Pons (tissue), 1 donor: ENCODE results near the gene LRRC59.
"Not testable (repeated sequence)": the region's sequence is repeated elsewhere in the genome, so short reads cannot be mapped to it uniquely, and the experiment has no call there.

Source experiments
- DNase-seq: peaks from one replicate; pipeline ENCODE4 v3.0.0-alpha.2; 2016; ENCODE audit warnings: low spot score

Gene LRRC59

DNA sequence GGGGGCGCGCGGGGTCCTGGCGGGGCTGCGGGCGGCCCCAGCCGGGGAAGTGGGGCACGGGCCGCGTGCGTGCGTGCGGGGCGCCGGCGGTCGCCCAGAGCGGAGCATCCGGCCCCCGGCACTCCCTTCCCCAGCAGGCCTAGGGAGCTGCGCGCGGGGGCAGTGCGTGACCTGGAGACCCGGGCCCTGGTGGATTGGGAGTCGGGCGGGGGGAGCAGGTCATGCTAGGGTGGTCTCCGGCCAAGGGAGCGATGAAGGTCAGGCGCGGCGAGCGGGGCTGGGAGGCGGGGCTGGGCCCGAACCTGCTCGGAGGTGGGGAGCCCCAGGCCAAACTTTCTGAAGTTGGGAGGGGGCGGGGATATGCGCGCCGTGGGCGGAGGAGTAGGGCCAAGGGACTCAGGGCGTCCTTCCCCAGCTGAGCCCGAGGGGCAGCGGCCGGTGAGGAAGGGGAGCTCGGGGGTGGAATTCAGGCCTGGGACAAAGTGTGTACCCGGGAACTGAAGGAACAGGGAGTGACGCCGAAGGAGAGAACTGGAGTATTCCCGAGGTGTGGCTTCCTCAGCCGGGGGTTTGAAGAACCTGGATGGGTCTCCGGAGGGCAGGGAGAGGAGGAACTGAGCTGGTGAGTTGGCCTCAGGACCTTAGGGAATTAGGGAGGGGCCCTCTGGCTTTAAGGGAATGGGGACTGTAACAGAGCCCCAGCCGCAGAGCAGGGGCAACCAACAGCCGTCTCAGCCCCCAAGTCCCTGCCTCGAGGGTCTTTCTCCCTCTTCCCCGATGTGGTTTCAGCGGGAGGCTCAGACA, 50.8 kb downstream of the LRRC59 start:
- no peak for DNase-seq

DNA sequence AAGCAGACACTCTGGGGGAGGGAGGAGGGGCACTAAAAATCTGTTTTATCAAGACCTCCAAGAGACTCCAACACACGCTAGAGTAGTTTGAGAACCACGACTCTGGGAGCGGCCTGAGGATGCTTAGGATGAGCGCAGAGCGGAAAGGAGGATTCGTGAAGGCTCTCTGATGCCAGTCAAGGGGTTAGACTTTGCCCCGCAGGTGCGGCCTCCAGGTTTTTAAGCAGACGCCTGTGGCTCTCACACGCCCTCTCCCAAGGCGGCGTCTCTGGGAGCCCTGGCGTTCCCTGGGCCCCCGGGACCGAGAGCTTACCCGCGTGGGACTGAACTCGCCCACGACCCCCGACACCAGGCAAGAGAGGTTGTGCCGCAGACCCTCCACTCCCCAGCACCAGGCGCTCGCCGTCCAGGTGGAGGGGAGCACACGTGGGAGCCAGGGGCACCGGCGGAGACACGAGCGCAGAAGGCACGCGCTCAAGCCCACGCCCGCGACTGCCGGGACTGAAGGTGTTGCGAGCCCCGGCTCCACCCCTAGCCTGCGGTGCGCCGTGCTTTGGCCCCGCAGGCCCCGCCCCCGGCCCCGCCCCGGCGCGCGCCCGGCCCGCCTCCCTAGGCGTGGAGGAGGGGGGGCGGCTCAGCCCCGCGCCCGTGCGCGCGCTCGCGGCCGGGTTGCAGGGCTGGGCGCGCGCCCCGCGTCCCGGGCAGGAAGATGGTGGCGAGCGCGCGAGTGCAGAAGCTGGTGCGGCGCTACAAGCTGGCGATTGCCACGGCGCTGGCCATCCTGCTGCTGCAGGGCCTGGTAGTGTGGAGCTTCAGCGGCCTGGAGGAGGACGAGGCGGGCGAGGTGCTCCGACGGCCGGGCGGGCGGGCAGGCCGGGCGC, 51.7 kb downstream of the LRRC59 start, which contains the start of gene XYLT2:
TSS of gene XYLT2 (plus strand) at position 695 of the 881 bp plus-strand sequence. CDS start at position 710, 15 bp downstream.
- peak; percentile 64 for DNase-seq

GRCh38 chr17:50344731-50345365, 52.5 kb downstream of the LRRC59 start:
- no peak for DNase-seq

DNA sequence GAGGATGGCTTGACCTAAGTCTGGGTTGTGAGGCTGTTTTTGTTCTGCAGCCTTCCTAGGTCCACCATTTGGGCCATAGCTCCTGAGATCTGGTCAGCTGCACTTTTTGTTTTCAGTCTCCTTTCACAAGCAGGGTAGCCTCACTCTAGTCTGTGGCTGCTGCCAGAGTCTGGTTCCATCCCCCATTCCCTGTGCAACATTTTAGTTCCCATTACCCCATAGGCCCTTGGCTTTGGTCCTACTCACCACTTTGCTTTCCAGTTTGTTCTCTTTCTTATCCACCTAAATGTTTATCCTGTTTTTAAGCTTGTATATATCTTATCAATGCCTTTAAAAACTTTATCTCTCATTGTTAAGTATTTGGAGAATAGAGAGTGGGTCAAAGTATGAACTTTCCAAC, 57.9 kb downstream of the LRRC59 start:
- DNase-seq, result no peak

- no peak for DNase-seq
Measured at GRCh38 chr17:50338645-50339044, 58.7 kb downstream of the LRRC59 start.

- DNase-seq, result no peak
Measured at GRCh38 chr17:50337956-50338355, 59.4 kb downstream of the LRRC59 start.

DNA sequence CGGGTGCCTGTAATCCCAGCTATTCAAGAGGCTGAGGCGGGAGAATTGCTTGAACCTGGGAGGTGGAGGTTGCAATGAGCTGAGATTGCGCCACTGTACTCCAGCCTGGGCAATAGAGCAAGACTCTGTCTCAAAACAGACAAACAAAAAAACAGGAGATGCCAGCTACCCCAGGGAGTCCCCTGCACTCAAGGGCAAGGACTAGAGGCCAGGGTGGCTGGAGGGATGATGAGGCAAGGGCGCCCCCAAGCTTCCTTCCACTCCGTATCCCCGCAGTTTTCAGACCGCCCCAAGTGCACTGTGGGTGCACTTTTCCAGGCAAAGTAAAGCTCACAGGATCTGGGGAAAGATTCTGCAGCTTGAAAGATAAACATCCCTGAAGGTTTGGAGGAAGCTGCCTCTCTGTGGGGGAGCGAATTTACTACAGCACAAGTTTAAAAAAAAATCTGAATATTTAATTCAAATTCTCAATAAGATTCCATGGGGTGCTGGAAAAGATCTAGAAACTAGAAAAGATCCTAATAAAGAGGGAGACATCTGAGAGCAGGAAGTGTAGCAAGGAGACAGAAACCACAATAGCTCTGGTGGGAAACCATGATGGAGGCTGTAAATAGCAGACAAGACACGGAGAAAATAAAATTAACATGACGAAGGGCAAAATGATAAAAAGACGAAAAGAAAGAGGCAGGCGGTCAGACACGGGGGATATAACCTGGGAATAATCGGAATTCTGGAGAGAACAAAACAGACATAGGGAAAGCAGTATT, 63.8 kb downstream of the LRRC59 start:
- not testable (repeated sequence) for DNase-seq

- no peak for DNase-seq
Measured at GRCh38 chr17:50332196-50332595, 65.1 kb downstream of the LRRC59 start.
